Ecto neural progenitor cell (in vitro differentiated cells): ENCODE measurements around the gene ATP13A2.
"Not testable (repeated sequence)": the region's sequence is repeated elsewhere in the genome, so short reads cannot be mapped to it uniquely, and the experiment has no call there.

ENCODE experiments used
- DNase-seq: peaks from one replicate; pipeline ENCODE4 v3.0.0-alpha.2; 2018; ENCODE audit warnings: low spot score

The ATP13A2 gene

DNA sequence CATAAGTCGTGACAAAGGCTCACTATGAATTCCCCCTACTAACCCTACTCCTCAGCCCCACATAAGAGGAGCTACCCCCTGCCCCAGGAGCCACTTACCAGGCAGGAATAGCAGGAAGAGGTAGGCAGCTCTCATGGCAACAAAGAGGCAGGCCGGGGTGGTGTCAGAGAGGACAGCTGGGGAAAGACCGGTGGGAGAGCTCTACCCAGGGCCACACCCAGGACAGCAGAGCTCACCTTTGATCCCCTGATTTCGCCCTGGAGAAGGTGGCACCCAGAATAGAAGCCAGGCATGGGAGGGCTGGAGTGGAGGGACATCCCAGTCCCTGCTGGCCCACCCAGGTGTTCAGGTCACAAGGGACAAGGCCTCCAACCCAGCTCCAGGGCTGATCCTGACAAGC lies 33.6 kb downstream of the ATP13A2 start:
- DNase-seq = no peak

DNA sequence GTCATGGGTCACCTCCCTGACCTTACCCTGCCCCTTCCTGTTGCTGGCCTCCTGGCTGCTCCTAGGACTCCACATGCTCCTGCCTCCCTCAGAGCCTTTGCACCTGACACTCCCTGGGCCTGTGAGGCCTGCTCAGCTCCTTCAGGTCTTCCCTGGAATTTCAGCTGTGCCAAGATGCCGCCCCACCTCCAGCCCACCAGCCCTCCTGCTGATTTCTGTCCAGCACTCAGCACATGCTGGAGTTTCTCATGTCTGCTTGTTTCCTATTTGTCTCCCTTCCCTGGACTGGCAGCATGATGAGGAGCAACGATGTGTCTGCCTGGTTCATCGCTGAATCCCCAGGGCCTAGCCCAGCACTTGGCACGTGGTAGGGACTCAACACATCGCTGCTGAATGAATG lies 34.4 kb downstream of the ATP13A2 start:
- DNase-seq = no peak

DNA sequence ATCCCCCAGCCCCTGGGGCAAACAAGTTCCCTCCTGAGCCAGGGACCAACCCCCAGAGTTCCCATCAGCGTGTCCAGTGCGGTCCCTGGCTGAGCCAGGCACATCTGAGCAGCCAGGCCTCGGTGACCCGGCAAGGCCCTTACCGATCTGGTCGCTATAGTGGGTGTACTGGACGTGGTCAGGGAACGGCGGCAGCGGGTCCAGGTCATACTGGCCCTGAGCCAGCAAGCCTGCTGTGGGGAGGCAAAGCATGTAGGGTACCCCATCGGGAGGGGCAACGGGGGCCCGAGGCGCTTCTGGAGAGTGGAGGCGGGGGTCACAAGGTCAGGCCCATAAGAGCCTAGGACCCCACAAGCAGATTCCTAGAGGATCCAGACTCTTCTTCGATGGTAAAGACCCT lies 34.8 kb downstream of the ATP13A2 start:
- no peak for DNase-seq

DNA sequence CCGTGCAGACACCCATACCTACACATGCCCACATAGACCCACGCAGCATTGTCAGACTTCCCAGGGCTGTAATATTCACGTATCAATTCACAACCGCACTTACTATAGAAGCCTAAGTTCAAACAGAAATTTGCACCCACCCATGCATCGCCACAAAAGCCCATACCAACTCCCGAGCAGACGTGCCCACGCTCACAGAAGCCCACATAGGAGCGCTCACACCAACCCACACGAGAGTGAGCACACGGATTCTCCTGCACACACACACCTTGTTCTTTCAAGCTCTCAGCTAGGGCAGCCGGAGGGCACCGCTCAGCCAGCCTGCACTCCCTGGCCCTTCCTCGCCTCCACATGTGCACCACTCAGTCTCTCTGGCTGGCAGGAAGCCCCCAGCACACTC lies 35.9 kb downstream of the ATP13A2 start:
- no peak for DNase-seq

DNA sequence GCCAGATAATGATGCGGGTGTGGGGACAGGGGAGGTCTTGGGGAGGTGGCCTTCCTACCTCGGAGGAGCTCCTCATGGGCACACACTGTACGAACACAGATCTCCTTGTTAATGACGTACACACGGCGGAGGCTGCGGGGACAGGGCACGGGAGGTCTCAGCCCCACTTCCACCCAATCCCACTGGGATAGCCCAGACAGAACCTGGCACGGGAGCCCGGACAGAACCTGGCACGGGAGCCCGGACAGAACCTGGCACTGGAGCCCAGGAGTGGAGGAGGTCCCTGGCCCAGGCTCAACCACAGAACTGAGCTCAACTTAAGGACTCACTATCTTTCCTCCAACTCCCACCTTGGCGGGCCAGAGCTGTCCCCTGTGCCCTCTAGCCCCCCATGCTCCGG lies 36.5 kb downstream of the ATP13A2 start:
- no peak for DNase-seq

DNA sequence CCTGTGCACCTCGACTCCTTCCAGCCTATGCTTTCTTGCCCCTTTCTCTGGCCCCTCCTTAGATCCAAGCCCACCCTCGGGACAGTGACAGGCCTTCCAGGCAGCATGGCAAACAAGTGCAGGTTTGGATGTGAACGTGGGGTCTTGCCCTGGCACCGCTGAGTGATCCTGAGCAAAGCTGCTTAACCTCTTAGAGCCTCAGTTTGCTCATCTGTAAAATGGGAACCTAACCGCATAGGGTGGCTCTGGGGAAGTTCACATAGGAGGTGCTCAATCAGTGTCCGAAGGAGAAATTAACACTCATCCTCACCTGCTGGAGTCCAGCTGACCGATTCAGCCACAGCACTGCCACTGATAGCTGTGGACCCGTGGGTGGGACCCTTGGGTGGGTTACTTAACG lies 38.5 kb downstream of the ATP13A2 start:
- DNase-seq = no peak

DNA sequence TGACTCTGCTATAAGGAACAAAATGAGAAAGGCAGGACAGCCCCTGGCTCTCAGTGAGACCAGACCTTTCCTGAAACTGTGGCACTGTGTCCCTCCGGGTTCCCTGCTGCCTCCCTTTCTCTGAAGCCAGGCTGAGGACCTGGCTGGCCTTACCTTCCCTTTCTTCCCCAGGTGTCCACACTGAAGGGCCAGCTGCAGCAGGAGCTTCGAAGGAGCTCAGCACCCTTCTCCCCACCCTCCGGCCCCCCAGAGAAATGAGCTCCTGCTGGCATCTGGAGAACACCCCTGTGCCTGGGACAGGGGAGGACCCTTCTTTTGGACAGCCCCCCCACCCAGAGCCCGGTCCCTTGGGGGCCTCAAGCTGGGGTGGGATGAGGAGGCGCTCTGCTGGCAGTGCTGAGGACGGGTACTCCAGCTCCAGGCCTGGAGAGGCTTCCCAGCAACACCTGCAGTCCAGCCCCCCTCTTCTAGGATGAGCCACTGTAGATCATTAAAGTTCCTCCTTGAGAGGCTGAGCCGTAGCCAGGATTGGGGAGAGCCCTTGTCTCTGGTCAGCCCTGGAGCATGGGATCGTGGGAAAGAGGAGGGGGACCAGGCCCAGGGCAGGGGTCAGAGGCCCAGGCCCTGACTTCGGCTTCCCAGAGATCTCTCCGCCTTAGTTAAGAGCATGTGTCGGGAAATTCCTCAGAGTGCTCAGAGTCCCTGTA lies 39.4 kb downstream of the ATP13A2 start:
- no peak for DNase-seq

DNA sequence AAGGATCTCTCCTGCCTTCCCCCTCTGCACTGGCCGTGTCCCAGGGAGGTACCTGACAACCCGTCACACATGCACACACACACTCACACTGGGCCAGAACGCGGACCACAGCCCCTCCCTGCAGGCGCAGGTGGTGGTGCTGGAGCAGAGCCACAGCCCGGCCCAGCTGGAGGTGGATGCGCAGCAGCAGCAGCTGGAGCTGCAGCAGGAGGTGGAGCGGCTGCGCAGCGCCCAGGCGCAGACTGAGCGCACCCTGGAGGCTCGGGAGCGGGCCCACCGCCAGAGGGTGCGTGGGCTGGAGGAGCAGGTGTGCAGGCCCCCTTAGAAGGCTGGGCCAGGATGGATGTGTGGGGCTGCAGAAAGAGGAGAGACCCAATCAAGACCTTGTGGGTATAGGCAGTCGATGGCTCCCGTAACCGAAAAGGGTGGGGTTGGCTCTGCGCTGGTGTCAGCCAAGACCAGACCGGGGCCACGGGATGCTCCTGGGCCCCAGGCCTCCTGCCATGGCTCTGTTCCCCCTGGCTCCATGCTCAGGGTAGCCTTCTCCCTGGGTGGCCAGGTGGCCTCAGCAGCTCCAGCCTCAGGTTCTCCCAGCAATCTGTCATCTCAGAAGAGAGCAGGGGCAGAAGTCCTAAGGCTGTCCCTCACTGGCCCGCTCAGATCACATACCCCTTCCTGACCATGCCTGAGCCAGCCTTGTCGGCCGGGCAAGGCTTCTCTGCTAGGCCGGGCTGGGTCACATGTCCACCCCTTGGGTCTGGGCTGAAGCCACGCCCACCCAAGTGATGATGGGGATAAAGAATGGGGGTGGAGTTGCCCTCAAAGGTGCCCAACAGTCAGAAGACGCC lies 40.2 kb downstream of the ATP13A2 start:
- DNase-seq = no peak

DNA sequence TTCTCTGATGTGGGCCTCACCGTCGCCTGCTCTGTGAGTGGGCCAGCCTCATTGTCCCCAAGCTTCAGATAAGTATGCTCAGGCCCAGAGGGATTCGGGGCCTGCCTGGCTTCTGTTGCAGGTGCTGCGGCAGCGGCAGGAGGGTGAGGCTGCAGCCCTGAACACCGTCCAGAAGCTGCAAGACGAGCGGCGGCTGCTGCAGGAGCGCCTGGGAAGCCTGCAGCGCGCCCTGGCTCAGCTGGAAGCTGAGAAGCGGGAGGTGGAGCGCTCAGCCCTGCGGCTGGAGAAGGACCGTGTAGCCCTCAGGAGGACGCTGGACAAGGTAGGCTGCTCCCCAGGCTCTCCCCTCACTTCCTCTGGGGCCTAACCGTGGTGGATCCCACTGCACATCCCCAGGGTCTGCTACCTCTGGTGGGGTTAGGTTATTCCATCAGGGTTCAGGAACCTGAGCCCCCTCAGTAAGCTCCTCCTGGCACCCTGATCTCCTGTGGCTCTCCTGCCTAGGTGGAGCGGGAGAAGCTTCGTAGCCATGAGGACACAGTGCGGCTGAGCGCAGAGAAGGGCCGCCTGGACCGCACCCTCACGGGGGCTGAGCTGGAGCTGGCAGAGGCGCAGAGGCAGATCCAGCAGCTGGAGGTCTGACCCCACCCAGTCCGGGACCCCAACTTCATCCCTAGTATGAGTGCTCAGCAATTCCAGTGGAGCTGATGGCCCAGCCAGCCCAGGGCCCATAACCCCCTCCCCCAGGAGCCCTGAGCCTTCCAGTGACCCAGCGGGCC lies 41.4 kb downstream of the ATP13A2 start:
- DNase-seq = no peak

DNA sequence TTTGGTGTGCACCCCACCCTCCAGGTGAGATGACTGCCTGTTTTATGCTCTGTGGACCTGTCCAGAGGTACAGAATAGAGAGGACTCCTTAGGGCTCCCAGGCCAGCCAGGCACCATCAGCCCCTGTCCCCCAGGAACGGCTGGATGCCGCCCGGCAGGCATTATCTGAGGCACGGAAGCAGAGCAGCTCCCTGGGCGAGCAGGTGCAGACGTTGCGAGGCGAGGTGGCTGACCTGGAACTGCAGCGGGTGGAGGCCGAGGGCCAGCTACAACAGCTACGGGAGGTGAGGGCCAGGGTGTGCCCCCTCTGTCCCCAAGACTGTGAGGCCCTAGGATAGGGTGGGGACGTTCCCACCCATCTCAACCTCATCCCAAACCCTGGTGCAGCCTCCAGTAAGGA lies 42.1 kb downstream of the ATP13A2 start:
- no peak for DNase-seq

DNA sequence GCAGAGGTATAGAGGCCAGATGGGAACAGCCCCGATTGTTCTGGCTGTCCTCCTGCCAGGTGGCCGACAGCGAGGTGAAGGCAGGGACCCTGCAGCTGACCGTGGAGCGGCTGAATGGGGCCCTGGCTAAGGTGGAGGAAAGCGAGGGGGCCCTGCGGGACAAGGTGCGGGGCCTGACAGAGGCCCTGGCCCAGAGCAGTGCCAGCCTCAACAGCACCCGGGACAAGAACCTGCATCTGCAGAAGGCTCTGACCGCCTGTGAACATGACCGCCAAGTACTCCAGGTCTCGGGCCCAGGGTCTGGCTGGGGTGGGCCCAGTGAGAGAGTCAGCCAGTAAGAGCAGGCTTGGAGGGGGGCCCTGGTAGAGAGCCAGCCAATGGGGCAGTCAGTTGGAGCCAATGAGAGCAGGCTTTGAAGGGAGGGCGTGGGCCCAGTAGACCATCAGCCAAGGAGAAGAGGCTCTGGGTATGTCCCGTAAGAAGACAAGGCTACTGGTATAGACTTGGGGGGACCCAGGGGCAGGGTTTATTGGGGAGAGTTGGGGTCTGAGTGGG lies 42.6 kb downstream of the ATP13A2 start:
- DNase-seq = no peak

DNA sequence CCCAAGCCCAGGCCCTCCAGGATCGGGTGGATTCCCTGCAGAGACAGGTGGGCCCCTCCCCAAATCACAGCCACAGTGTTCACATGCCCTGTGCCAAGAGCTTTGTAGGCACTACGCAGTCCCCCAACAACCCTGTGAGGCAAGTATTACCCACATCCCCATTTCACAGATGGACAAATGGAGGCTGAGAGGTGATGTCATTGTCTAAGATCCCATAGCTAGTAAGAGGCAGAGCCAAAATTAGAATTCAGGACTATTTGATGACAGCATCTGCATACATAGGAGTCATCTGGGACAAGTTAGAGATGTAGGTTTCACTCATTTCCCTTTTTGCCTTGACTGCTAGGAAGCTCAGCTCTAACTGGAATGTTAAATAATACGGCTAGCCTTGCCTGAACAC lies 43.4 kb downstream of the ATP13A2 start:
- DNase-seq = no peak

DNA sequence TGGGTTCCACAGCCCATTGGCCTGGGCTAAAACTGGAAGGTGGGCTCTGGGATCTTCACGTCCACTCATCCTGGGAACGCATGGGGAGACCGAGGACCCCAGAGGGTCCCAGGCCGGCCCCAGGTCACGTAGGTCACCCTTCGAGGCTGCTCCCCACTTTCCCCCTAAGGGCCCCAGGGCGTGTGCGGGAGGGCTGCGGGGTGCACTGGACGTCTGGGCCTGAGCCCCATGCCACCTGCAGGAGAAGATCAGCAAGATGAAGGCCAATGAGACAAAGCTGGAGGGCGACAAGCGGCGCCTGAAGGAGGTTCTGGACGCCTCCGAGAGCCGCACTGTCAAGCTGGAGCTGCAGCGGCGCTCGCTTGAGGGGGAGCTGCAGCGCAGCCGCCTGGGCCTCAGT lies 43.8 kb downstream of the ATP13A2 start:
- no peak for DNase-seq

DNA sequence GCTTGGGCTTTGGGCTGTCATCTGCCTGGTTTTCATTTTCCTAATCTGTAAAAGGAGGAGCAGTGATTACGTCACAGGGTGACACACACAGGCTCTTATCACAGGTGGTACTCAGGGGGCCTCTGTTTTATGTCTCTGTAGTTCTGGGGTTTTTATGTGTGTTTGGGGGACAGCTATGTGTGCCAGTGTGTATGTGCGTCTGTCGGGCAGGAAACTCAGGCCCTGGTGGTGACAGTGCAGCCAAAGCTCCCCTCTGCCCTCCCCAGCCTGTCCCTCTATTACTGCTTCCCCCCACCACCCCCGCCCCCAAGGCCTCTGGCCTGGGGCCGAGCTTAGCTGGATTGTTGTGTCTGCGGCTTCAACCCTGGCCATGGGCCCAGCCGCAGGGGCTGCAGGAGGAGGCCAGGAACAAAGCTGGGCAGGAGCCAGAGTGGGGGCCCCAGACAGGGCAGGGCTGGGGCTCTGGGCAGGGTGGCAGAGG lies 44.6 kb downstream of the ATP13A2 start:
- no peak for DNase-seq

DNA sequence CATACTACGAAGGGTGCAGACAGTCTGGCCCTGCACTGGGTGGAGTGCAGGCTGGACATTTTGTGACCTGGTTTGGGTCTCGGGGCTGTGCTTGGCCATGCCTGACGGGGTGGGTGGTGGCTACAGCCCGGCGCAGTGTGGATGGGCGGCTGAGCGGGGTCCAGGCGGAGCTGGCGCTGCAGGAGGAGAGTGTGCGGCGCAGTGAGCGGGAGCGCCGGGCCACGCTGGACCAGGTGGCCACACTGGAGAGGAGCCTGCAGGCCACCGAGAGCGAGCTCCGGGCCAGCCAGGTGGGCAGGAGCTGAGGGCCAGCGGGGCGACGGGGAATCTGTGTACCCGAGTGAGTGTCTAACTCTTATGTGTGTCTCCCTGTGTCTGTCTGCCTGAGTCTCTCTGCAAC lies 45.4 kb downstream of the ATP13A2 start:
- DNase-seq = no peak

DNA sequence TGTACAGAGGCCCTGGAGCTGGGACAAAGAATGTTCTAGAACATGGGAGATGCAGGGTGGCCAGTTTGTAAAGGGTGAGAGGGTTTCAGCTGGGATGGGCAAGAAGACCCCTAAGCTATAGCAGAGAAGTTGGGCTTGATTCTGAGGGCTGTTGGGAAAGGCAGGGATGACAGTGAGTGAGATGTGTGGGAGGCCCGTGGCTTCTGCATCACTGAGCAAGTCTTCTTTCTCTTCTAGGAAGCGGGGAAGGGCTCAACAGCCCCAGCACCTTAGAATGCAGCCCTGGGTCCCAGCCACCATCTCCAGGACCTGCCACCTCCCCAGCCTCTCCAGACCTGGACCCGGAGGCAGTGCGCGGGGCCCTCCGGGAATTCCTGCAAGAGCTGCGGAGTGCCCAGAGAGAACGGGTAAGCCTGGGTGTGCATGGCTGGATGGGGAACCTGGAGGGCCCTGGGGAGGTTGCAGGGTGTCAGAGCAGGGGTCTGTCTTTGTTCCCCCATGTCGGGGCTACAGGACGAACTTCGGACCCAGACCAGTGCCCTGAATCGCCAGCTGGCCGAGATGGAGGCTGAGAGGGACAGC lies 46.2 kb downstream of the ATP13A2 start:
- no peak for DNase-seq

DNA sequence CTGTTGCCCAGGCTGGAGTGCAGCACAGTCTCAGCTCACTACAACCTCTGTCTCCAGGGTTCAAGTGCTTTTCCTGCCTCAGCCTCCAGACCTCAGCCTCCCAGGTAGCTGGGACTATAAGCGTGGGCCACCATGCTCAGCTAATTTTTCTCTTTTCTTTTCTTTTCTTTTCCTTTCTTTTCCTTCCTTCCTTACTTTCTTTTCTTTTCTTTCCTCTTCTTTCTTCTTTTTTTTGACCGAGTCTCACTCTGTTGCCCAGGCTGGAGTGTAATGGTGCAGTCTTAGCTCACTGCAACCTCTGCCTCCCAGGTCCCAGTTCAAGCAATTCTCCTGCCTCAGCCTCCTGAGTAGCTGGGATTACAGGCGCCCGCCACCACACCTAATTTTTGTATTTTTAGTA lies 47.6 kb downstream of the ATP13A2 start:
- DNase-seq = not testable (repeated sequence)

DNA sequence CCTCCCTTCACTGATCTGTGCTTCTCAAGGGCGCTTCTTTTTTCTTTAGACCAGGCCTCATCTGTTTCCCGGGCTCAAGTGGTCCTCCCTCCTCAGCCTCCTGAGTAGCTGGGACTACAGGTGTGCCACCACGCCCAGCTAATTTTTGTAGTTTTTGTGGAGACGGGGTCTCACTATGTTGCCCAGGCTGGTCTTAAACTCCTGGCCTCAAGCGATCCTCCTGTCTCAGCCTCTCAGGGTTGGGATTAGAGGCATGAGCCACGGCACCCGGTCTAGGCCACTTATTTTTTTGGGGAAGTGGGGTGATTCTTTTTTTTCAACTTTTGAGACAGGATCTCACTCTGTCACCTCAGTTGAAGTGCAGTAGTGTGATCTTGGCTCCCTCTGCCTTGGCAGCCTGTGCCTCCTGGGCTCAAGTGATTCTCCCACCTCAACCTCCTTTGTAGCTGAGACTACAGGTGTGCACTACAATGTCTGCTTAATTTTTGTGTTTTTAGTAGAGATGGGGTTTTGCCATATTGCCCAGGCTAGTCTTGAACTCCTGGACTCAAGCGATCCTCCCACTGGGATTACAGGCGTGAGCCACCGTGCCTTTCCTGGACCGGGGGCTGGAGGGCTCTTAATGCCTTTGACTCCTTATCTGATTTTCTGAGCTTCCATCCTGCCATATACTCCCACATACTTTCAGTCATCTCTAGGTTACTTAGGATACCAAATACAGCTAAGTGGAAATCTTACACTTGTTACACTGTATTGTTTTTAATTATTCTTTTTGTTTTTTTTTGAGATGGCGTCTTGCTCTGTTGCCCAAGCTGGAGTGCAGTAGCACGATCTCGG lies 50.2 kb downstream of the ATP13A2 start:
- DNase-seq = no peak

DNA sequence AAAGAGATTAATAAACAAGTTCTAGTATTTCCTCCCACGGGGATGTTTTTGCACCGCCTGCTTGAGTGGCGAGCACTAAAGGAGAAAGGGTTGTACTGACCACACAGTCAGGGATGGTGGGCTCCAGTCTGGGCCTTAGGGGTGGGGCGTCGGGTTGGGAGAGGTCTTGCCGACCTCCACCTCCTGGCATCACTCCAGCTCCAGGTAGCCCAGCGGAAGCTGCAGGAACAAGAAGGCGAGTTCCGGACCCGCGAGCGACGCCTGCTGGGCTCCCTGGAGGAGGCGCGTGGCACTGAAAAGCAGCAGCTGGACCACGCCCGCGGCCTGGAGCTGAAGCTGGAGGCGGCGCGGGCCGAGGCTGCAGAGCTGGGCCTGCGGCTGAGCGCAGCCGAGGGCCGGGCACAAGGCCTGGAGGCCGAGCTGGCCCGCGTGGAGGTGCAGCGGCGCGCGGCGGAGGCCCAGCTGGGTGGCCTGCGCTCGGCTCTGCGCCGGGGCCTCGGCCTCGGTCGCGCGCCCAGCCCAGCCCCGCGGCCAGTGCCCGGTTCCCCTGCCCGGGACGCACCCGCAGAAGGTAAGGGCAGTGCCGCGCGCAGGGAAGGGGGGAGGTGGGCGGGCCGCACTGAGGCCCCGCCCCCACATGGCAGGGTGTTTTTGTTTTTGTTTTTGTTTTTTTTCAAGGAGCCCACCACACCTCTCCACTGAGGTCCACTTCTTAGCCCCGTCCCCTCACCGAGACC lies 51.0 kb downstream of the ATP13A2 start:
- peak; percentile 93 for DNase-seq

DNA sequence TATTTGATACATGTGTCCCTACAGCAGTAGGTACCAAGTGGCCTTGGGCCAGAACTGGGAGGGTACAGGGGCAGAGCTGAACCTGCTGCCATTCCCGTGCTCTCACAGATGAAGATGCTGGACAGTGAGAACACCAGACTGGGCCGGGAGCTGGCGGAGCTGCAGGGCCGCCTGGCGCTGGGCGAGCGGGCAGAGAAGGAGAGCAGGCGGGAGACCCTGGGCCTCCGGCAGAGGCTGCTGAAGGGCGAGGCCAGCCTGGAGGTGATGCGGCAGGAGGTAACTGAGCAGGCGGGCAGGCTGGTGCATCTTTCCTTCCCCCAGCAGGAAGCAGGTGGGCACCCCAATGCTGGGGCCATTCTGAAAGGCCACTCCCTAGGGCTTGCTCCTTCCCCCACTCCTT lies 53.3 kb downstream of the ATP13A2 start:
- no peak for DNase-seq
